A673 (cell line): ENCODE results near the gene CHID1.

Experiments
- CTCF ChIP-seq: fragments of 300-800, 200-600 bp; sonication (generic); conservative IDR thresholded peaks from 2 replicates; pipeline ENCODE4 v1.5.1; 2017; ENCODE audit warnings: low read depth, mild to moderate bottlenecking, antibody characterized with exemption, low read length, moderate library complexity, mixed read lengths
- EZH2 ChIP-seq: fragments of 200-600 bp; sonication (generic); IDR thresholded peaks from 2 replicates; pipeline ENCODE4 v1.6.1; 2017; ENCODE audit warnings: borderline replicate concordance, low read depth, mild to moderate bottlenecking, mixed read lengths, antibody characterized with exemption, low read length; ENCODE audit not compliant: poor library complexity, severe bottlenecking

GRCh38 chr11:843818-844692, 66.6 kb downstream of the CHID1 start:
- TF ChIP-seq CTCF (no peak), EZH2 (no peak)
